Stimulated activated CD8-positive, alpha-beta memory T cell treated with anti-CD3 and anti-CD28 coated beads, Interleukin-15, amount 100 ng/mL, for 48 hours (primary cell): ENCODE measurements around the gene CMBL.
"Not testable (repeated sequence)": the region's sequence is repeated elsewhere in the genome, so short reads cannot be mapped to it uniquely, and the experiment has no call there.

Experiments
- DNase-seq, 2 donors: peaks; one replicate each; pipeline ENCODE4 v3.0.0-alpha.2; 2020; ENCODE audit warnings: low read depth in 2 of 2

CMBL gene

GRCh38 chr5:10333154-10334006 is 25.7 kb upstream of the CMBL start:
- DNase-seq: no peak

DNA sequence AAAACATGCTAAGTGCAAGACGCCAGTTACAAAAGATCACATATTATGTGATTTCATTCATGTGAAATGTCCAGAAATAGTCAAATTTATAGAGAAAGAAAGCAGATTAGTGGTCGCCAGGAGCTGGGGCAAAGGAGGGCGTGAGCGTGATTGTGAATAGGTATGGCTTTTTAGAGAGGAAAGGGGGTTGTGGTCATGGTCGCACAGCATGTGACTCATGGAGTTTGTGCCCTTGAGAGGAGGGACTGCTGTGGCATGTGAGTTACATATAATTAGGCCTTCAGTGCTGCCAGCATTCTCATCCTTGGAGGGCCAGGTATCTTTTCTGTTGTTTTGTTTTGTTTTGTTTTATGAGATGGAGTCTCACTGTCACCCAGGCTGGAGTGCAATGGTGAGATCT is 24.6 kb upstream of the CMBL start:
- DNase-seq: no peak

DNA sequence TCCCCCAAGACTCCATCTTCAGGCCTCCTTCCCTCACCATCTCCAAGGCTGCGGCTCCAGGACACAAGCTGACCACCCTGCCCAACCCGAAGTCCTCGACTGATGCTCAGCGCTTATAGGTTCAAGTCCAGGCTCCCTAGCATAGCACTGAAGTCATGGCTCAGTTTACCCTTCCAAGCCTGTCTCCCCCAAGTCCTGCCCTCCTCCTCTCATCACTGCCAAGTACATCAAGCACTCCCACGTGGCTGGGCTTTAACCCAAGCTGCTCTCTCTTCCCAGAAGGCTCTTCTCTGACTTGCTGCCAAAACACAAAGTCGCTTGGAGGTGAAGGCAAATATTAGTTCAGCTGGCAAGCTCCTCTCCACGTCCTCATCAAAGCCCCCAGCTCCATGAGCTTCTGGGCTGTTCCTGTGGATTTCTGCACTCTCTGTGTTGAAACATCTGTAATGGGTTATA is 23.7 kb upstream of the CMBL start:
- no peak for DNase-seq

- no peak for DNase-seq
These were observed 23.0 kb upstream of the CMBL start for GRCh38 chr5:10330511-10331230.

DNA sequence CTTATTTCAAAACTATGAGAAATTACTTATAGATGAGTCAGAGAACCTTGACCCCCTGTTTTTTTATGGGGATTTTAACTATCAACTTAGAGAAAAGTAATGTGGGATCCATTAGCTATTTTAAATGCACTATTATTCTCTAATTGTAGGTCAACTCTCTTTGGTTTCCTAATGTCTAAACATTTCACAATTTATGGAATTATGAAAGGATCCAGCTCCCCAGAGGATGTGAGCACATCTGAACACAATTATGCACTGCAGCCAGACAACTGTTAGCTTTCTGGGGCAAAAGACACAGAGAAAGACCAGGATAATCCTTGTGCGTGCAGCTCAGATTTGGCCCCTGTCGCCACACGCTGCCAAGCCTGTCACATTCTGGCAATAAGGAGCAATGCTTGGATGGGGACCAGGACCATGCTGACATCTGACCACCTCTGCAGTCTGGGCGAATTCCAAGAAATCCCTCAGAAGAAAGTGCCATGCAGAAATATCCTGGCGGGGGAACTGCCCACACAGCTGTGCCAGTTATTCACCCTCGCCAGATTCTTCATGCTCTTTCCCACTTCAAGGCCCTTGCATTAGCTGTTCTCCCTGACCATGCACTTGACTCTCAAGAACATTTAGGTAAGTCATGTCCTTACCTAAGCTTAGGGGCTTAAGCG is 22.2 kb upstream of the CMBL start:
- DNase-seq: no peak

- no peak for DNase-seq
These were observed 21.7 kb upstream of the CMBL start for GRCh38 chr5:10329446-10329819.

DNA sequence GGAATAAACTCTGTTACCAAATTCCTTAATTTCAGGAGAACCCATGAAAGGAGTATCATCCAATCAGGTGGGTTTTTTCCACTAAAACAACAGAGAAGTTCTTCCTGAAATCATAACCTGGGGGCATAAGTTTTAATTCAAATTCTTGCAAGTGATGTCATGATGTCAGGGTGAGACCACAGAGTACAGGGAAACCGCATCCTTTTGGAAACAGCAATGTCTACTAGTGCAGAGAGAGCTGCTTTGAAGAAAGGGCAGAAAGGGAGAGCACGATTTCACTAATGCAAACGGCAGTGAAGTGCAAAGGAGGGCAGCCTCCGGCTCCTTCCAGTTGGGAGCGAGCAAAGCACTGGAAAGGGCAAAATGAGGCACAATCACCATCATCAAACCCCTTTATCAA is 20.6 kb upstream of the CMBL start:
- DNase-seq: no peak

DNA sequence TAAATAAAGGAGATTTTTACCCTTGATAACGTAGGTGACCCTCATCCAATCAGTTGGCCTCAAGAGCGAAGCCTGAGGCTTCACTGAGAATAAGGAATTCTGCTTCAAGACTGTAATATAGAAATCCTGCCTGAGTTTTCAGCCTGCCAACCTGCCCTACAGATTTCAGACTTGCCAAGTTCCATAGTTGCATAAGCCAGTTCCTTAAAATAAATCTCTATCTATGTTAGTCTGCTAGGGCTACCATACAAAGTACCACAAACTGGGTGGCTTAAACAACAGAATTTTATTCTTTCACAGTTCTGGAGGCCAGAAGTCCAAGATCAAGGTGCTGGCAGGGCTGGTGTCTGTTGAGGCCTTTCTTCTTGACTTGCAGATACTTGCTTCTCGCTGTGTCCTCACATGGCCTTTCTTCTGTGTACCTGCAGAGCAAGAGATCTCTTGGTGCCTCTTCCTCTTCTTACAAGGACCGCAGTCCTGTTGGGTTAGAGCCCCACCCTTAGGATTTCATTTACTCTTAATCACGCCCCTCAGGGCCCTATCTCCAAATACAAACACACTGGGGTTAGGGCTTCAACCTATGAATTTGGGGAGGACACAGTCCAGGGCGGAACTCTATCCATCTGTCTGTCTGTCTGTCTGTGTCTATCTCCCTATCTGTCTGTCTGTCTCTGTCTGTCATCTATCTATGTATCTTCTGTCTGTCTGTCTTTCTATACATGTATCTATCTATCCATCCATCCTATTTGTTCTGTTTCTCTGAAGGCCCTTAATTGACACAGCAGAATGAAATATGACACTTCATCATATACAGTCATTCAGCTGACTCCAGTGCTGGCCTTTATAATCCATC is 17.0 kb upstream of the CMBL start:
- DNase-seq: no peak

DNA sequence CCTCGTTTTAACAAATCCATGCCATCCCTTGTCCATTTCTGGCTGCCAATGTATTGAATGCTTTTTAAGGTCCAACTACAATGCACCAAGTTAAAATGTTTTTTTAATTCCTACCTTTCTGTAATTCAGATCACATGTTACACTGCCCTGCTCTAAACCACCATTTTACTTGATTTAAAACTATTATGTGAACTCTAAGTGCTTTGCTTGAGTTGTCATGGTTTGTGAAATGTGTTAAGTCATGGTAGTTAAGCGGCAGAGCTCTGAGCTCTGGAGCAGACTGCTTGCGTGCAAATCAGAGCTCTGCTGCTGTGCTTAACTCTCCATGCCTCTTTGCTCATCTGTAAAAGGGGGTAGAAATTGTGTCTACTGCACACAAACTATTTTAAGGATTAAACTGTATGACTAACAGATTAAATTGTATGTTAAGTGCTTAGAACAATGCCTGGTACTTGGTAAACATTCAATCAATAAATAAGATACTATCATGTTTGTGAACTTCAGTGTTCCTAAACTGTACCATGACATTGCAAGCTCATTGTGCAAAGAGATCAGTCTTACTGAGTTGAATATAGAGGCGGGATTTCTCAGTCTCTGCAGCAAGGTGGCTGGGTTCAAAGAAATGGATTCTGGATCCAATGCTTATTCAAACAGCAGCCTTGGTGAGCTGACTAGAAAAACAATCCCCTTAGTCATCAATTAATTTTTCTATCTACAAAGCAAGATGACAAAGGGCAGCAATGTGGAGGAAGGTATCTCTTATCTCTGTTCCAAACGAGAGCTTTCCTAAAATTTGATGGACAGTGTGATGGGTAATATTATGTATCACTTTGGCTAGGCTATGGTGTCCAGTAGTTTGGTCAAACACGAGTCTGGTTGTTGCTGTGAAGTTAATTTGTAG is 16.1 kb upstream of the CMBL start:
- no peak for DNase-seq

DNA sequence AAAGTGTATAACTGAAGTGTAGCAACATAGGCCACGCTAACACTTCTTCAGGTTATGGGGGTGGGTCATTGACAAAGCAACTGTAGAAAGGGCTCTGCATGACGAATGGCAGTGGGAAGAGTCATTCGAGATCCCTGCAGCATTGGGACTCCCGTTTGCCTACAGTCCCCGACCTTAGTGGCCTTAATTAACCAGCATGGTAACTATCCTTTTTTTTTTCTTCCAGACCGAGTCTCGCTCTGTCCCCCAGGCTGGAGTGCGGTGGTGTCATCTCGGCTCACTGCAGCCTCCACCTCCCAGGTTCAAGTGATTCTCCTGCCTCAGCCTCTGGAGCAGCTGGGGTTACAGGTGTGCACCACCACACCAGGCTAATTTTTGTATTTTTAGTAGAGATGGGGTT is 14.2 kb upstream of the CMBL start:
- DNase-seq: no peak

DNA sequence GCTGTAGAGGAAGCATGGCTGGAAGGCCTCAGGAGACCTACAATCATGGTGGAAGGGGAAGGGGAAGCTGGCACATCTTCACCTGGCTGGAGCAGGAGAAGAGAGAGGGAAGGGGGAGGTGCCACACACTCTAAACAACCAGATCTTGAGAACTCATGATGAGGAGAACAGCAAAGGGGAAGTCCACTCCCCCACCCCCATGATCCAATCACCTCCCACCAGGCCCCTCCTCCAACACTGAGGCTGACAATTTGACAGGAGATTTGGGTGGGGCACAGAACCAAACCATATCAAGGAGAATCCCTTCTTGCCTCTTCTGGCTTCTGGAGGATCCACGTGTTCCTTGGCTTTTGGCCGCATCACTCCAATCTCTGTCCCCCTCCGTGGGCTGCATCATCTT is 13.1 kb upstream of the CMBL start:
- DNase-seq: no peak

DNA sequence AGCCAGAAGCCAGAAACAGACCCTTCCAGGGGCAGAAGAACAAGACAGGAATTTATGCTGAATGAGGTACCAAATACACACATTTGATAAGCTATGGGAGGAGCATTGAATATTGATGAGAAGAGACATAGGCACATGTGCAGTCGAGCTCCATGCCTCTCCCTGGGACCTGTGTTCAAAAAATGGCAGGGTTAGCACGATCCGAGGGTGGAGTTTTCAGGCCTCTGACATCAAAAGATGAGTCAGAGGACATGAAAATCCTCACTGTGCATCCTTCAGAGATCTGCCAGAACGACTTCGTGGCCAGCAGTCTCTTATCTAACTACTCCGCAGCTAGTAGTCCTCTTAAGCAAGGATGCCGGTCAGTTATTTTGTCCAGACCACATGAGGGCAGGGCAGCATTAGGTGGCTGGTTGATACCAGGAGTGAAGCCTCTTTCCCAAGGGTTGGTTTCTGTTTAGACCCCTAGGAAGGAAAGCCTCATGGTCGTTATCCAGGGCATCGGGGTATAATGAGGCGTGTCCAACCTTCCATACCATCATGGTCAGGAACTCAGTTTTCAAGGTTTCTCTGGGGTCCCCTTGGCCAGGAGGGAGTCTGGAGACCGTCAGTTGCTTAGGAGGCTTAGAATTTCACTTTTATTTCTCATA is 11.6 kb upstream of the CMBL start:
- DNase-seq: no peak

- no peak for DNase-seq
These were observed 10.4 kb upstream of the CMBL start for GRCh38 chr5:10317825-10318682.

DNA sequence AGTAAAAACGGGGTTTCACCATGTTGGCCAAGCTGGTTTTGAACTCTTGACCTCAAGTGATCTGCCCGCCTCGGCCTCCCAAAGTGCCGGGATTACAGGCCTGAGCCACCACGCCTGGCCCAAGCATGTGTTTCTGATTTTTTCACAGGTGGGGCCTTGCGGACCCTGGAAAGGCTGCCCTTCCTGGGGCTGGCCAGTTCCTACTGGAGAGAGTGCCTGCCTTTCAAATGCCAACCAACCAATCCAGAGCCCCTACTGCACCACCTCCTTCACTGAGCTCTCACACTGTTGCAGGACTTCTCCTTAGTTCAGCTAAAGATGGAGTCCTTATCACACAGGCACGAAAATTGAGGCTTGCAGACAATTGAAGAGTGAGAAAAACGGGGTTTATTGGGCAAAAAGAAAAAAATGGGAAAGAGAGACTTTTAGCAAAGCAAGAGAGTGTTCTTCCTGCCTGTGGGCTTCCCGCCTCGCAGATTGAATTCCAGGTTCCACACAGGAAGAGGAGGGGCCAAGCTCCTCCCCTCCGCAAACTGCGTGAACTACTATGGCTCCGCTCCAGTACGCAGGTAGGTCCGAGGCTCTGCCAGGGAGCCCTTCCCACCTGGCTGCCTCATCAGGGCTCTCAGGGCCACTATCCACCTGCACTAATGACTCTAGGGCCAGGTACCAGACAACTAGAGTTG is 8.3 kb upstream of the CMBL start:
- DNase-seq: no peak

DNA sequence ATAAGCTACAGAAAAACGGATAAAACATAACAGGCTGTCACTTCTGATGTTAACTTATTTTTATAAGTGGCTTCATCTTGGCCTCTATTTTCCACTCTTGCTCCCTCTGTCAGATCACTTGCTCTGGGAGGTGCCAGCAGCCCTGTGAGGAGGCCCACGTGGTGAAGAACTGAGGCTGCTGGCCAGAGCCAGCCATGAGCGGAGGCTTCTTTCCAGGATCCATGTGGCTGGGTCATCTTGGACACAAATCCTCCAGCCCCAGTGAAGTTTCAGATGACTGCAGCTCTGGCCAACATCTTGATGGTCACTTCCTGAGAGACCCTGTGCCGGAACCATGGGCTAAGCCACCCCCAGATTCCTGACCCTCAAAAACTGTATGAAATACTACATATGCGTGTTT is 7.5 kb upstream of the CMBL start:
- DNase-seq: no peak

DNA sequence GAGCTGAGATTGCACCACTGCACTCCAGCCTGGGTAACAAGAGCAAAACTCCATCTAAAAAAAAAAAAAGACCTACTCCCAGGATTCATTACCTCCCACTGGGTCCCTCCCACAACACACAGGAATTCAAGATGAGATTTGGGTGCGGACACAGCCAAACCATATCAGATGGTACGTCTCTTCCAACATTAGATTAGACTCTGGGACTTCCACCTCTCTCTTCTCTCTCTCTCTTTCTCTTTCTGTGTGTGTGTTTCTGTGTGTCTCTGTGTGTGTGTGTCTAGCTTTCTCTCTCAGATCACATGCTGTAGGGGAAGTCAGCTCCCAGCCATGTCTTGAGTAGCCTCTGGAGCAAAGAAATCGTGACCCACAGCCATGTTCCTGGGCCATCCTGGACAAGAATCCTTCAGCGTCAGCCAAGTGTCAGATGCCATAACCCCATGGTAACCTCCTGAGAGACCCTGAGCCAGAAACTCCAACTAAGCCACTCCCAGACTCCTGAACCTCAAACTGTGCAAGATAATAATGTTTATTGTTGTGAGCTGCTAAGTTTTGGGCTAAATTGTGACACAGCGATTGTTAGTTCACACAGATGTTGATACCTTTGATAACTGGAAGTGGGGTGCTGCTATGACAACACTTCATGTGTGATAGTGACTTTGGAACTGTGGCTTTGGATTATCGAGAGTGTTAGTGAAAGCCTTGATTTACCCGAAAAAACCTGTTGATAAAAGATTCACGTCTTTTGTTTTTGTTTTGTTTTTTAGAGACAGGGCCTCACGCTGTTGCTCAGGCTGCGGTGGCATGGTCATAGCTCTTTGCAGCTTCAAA is 4.1 kb upstream of the CMBL start:
- DNase-seq: no peak

- DNase-seq: not testable (repeated sequence)
These were observed 3.3 kb upstream of the CMBL start for GRCh38 chr5:10310835-10311570.
